Pancreas (tissue), 10 donors: ENCODE measurements around the gene RXRA. TPM values are rescaled to one million over a fixed set of nuclear protein-coding genes. Genes with fewer than 3 reads are reported as not detected.
"Not testable (repeated sequence)": the region's sequence is repeated elsewhere in the genome, so short reads cannot be mapped to it uniquely, and the experiment has no call there.

Source experiments
- ATAC-seq, 4 donors: fragments of 200-7000 bp; cut with Tn5 transposase; one replicate each; pipeline versions ENCODE4 v1.8.0 to v1.9.1; 2020; ENCODE audit warnings: mild to moderate bottlenecking in 4 of 4, moderate library complexity in 4 of 4
- DNase-seq, 6 donors: peaks; one replicate each; pipeline ENCODE4 v3.0.0-alpha.2; 2020
- FAIRE-seq: peaks from 2 replicates; lab custom pipeline; 2012; peaks lifted over from hg19 to GRCh38; lab: Jason Lieb, UNC
- H3K27ac ChIP-seq, 4 donors: fragments of 200-600 bp; sonication (generic); 1 replicate in 3 of 4; 2 replicates in 1 of 4; pipeline versions ENCODE4 v1.5.0 to v1.8.0; 2020
- H3K27me3 ChIP-seq, 4 donors: fragments of 200-600 bp; one replicate each; pipeline ENCODE4 v1.8.0; 2021
- H3K36me3 ChIP-seq, 3 donors: fragments of 200-600 bp; sonication (generic) in 1 of 3; one replicate each; pipeline versions ENCODE4 v1.5.0 to v1.8.0; 2020 to 2021
- H3K4me1 ChIP-seq, 3 donors: fragments of 200-600 bp; one replicate each; pipeline ENCODE4 v1.8.0; 2021
- H3K4me3 ChIP-seq, 4 donors: fragments of 200-600 bp; sonication (generic) in 2 of 4; one replicate each; pipeline versions ENCODE4 v1.5.0 to v1.8.0; 2020 to 2021
- H3K9me3 ChIP-seq, 4 donors: fragments of 200-600 bp; one replicate each; pipeline ENCODE4 v1.8.0; 2021
- WGBS, 2 donors: extraction: QIAGEN DNeasy Blood & Tissue Kit; methylation state at CpG; one replicate each; pipeline ENCODE4 v1.1.7; 2013; 5-methylcytosine and 5-hydroxymethylcytosine counted together
- intact Hi-C, 3 donors: fragments of 100-400 bp; cut with DNase I; formaldehyde crosslinking; loops; one replicate each; pipeline versions ENCODE4 v1.11.1 to v1.14.2; 2022
- polyA plus RNA-seq, 2 donors: library from polyadenylated mRNA; stranded (reverse); fragments of 200-250 nt; gene quantifications; one replicate each; pipeline ENCODE4 v1.2.3, GENCODE V29; 2013
- total RNA-seq, 6 donors: library from RNA; stranded (reverse); fragmentation: NEBNext Ultra II Directional in 4 of 6; extraction: Animal tissue kit (Norgen Biotek cat#: 25700) in 4 of 6; gene quantifications; one replicate each; pipeline versions ENCODE4 v1.2.1 to v1.2.4, GENCODE V29; 2021 to 2023
- TF ChIP-seq, protein P1 (sequence below), 4 donors: fragments of 200-600 bp; sonication (generic) in 3 of 4; IDR thresholded peaks; one replicate each; pipeline versions ENCODE4 v1.5.0 to v1.8.0; 2021; ENCODE audit warnings: antibody characterized with exemption in 4 of 4
- donor health status: healthy with polysubstance abuse.
- donor health status: DM: no; HTN: no; CAD: no; lungs with moderate emphysema.
- donor health status: DM: no; HTN: no; CAD: no.
- donor health status: control.
- donor health status: control.
- donor health status: Bipolar disorder and iron deficiency.
- donor health status: DM: yes; HTN: yes; CAD: no.
- donor health status: DM: no; HTN: no; CAD: no.
- donor health status: DM: no; HTN: no; CAD: no.
- donor health status: DM: yes; HTN: yes; CAD: no.

The RXRA gene
- total and polyA plus RNA-seq, 8 donors: 20.2 to 35.1 (median 22.9) TPM

DNA sequence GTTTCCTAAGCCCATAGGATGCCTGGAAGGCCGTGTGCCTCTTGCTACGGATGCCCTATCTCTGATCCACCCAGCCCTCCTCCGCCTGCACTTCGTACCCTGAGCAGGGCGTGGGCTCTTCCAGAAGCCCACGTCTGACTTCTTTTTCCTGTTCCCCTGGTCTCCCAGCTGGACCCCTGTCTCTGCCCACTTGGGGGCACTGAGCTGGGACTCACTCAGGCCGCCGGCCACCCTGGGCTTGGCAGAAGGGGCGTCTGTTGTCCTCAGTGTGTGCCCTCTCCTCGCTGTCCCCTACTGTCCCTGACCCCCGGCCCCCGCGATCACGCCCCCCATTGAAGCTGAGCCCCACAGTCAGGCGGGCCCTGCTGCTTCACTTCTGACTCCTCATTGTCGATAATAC lies 22.0 kb upstream of the RXRA start:
- 69 to 79% methylated on average over 16 of the region's 16 CpGs for WGBS, 2 donors
- intact Hi-C loops: no loop called here
- Histone ChIP-seq H3K4me3 (no peak overlapping the region), H3K4me1 (no peaks in the 10 kb centered on the region), H3K9me3 (no peaks in the 10 kb centered on the region), H3K27ac (no peak overlapping the region), H3K27me3 (no peaks in the 10 kb centered on the region), H3K36me3 (no peaks in the 10 kb centered on the region)
- ATAC-seq (no peak), FAIRE-seq (no peak), DNase-seq (peak in 3 of 6 donors; percentile 3 to 33 (median 29))
- TF ChIP-seq, protein P1, sequence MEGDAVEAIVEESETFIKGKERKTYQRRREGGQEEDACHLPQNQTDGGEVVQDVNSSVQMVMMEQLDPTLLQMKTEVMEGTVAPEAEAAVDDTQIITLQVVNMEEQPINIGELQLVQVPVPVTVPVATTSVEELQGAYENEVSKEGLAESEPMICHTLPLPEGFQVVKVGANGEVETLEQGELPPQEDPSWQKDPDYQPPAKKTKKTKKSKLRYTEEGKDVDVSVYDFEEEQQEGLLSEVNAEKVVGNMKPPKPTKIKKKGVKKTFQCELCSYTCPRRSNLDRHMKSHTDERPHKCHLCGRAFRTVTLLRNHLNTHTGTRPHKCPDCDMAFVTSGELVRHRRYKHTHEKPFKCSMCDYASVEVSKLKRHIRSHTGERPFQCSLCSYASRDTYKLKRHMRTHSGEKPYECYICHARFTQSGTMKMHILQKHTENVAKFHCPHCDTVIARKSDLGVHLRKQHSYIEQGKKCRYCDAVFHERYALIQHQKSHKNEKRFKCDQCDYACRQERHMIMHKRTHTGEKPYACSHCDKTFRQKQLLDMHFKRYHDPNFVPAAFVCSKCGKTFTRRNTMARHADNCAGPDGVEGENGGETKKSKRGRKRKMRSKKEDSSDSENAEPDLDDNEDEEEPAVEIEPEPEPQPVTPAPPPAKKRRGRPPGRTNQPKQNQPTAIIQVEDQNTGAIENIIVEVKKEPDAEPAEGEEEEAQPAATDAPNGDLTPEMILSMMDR (IDR thresholded peaks at IDR 0.05): no peak

DNA sequence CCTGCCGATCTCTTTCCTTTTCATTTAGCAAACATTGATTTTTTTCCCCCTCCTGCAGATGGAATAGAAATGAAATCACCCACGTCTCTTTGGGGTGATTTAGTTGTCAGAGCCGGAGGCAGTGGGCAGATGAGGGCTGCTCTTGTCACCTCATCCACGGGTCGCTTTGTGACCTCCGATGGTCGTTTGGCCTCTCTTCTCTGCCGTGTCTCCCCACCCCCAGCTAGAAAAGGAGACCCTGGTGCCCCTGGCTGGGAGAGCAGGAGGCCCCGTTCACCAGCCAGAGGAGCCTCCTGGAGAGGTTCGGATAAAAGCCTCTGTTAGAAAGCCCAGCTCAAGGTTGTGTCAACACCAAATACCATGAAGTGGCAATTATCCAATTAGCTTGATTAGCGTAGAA lies 21.6 kb upstream of the RXRA start:
- ATAC-seq: peak in 1 of 4 donors; percentile 34
- 47 to 50% methylated on average over 11 of the region's 11 CpGs for WGBS, 2 donors

DNA sequence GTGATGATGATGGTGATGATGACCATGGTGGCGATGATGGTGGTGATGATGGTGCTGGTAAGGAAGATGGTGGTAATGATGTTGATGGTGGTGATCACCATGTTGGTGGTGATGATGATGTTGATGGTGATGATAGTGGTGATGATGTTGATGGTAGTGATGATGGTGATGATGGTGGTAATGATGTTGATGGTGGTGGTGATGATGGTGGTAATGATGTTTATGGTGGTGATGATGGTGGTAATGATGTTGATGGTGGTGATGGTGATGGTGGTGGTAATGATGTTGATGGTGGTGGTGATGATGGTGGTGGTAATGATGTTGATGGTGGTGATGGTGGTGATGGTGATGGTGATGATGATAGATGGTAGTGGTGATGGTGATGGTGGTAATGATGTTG lies 20.7 kb upstream of the RXRA start:
- no peaks in the 10 kb centered on the region for H3K9me3 ChIP-seq
- ATAC-seq: no peak
- WGBS, 2 donors: 97 to 100% methylated on average over 1 of the region's 1 CpG
- TF ChIP-seq, protein P1 (IDR thresholded peaks at IDR 0.05): no peak
- H3K4me1 ChIP-seq: no peaks in the 10 kb centered on the region
- no peak overlapping the region for H3K4me3 ChIP-seq
- intact Hi-C loops: no loop called here
- FAIRE-seq: no peak
- DNase-seq: no peak
- H3K27me3 ChIP-seq: no peaks in the 10 kb centered on the region
- H3K36me3 ChIP-seq: no peaks in the 10 kb centered on the region
- no peak overlapping the region for H3K27ac ChIP-seq

More for the DNA sequence above, 21.6 kb upstream of the RXRA start:
- DNase-seq (peak in 1 of 6 donors; percentile 4), FAIRE-seq (no peak)
- Histone ChIP-seq H3K36me3 (no peaks in the 10 kb centered on the region), H3K27ac (no peak overlapping the region), H3K9me3 (no peaks in the 10 kb centered on the region), H3K4me1 (no peaks in the 10 kb centered on the region), H3K27me3 (no peaks in the 10 kb centered on the region), H3K4me3 (no peak overlapping the region)
- intact Hi-C loops: no loop called here
- TF ChIP-seq, protein P1 (IDR thresholded peaks at IDR 0.05): no peak

DNA sequence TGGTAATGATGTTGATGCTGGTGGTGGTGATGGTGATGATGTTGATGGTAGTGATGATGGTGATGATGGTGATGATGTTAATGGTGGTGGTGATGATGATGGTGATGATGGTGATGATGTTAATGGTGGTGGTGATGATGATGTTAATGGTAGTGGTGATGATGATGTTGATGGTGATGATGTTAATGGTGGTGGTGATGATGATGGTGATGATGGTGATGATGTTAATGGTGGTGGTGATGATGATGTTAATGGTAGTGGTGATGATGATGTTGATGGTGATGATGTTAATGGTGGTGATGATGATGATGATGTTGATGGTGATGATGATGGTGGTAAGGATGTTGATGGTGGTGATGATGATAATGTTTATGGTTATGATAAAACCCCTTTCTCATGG lies 20.2 kb upstream of the RXRA start:
- H3K4me3 ChIP-seq, H3K36me3 ChIP-seq, intact Hi-C loops, ATAC-seq, DNase-seq, H3K27me3 ChIP-seq, H3K27ac ChIP-seq, H3K9me3 ChIP-seq, FAIRE-seq, H3K4me1 ChIP-seq: not testable (repeated sequence)

DNA sequence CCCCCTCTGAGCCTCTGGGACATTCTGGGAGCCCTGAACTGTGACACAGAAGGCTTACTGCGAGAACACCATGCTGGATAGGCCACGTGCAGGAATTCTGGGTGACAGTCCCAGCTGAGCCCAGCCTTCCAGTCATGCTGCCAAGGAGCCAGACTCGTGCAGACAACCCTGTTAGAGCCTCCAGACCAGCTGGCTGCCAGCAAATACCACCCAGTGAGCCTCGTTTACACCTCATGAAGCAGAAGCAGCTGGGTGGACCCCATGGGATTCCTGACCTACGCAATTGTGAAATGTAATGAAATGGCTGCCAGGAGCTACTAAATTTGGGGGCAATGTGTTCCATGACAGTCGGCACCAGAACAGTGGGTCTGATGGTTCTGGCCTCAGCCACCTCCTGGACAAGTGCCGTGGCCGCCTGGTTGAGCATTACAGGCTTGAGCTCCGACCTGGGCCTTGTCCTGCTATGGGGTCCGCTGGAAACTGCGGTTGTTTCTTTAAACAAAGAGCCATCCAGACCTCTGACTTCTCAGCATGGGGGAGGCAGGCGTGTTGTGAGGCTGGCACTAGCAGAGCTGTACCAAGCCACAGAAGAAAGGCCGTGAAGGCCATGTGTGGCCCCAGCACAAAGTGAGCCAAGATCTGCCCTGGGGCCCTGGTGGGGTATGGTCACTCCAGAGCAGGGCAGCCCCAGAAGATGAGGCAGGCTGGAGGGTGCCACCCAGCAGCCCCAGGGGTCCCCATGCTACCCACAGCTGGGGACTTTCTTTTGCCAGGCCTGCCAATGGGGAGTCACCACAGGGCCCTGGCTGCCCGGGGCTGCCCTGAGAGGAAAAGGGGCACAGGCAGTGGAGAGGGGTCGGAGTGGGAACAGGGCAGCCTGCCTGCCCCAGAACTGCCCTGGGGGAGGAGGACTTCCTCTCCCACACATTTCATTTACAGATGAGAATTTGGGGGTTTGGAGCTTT lies 19.3 kb upstream of the RXRA start:
- Histone ChIP-seq H3K27me3 (no peaks in the 10 kb centered on the region), H3K36me3 (no peaks in the 10 kb centered on the region), H3K9me3 (no peaks in the 10 kb centered on the region), H3K4me3 (no peak overlapping the region), H3K27ac (no peak overlapping the region), H3K4me1 (no peaks in the 10 kb centered on the region)
- intact Hi-C loops: no loop called here
- TF ChIP-seq, protein P1 (IDR thresholded peaks at IDR 0.05): no peak
- WGBS, 2 donors: 85 to 93% methylated on average over 15 of the region's 15 CpGs
- ATAC-seq (no peak), FAIRE-seq (no peak), DNase-seq (peak in 2 of 6 donors; percentile 6 to 41)
